Keratinocyte (primary cell): ENCODE results near the gene RETREG2. TPM values are rescaled to one million over a fixed set of nuclear protein-coding genes. Genes with fewer than 3 reads are reported as not detected.

Source experiments
- DNase-seq: peaks from one replicate; pipeline ENCODE4 v3.0.0-alpha.2; 2011; ENCODE audit warnings: low read depth, missing footprints, low spot score
- FAIRE-seq: peaks from 2 replicates; lab custom pipeline; 2011; peaks lifted over from hg19 to GRCh38; lab: Jason Lieb, UNC
- H2AFZ ChIP-seq: 2 replicates; pipeline ENCODE4 v1.6.0; 2012; ENCODE audit warnings: low read length, control low read depth, inconsistent platforms; ENCODE audit not compliant: control insufficient read depth
- H3K27ac ChIP-seq: 2 replicates; pipeline ENCODE4 v1.5.1; 2011; ENCODE audit warnings: low read length; ENCODE audit not compliant: control insufficient read depth, insufficient read depth
- H3K27me3 ChIP-seq: 3 replicates; pipeline ENCODE4 v1.6.0; 2011; ENCODE audit warnings: low read length; ENCODE audit not compliant: control insufficient read depth, insufficient read depth; ENCODE audit errors: extremely low read depth
- H3K36me3 ChIP-seq, 2 experiments: 2 replicates in 1 of 2; 3 replicates in 1 of 2; pipeline ENCODE4 v1.5.1; 2011; ENCODE audit warnings: low read length in 2 of 2, mild to moderate bottlenecking in 1 of 2; ENCODE audit not compliant: control insufficient read depth in 2 of 2, insufficient read depth in 2 of 2; ENCODE audit errors: extremely low read depth in 1 of 2
- H3K4me1 ChIP-seq: 3 replicates; pipeline ENCODE4 v1.5.1; 2011; ENCODE audit warnings: low read length; ENCODE audit not compliant: control insufficient read depth, insufficient read depth; ENCODE audit errors: extremely low read depth
- H3K4me2 ChIP-seq: 3 replicates; pipeline ENCODE4 v1.6.0; 2011; ENCODE audit warnings: low read depth, low read length; ENCODE audit not compliant: control insufficient read depth, insufficient read depth; ENCODE audit errors: extremely low read depth
- H3K4me3 ChIP-seq, 3 experiments: fragments of 200-600 bp in 1 of 3; sonication (generic) in 1 of 3; 2 replicates in 2 of 3; 3 replicates in 1 of 3; pipeline ENCODE4 v1.5.1; 2011 to 2016; ENCODE audit warnings: low read length in 3 of 3, mild to moderate bottlenecking in 3 of 3, control low read depth in 2 of 3, inconsistent platforms in 1 of 3, low read depth in 1 of 3, mixed read lengths in 1 of 3, mixed run types in 1 of 3, moderate library complexity in 1 of 3; ENCODE audit not compliant: control insufficient read depth in 2 of 3, insufficient read depth in 2 of 3; ENCODE audit errors: extremely low read depth in 1 of 3
- H3K79me2 ChIP-seq: 2 replicates; pipeline ENCODE4 v1.6.0; 2012; ENCODE audit warnings: low read length; ENCODE audit not compliant: control insufficient read depth, insufficient read depth
- H3K9ac ChIP-seq: 3 replicates; pipeline ENCODE4 v1.6.0; 2011; ENCODE audit warnings: low read length; ENCODE audit not compliant: control insufficient read depth, insufficient read depth; ENCODE audit errors: extremely low read depth
- H3K9me1 ChIP-seq: 3 replicates; pipeline ENCODE4 v1.6.0; 2011; ENCODE audit warnings: low read length; ENCODE audit not compliant: control insufficient read depth, insufficient read depth; ENCODE audit errors: extremely low read depth
- H3K9me3 ChIP-seq: 2 replicates; pipeline ENCODE4 v1.5.1; 2012; ENCODE audit warnings: low read depth, low read length; ENCODE audit not compliant: control insufficient read depth
- H4K20me1 ChIP-seq: 3 replicates; pipeline ENCODE4 v1.6.0; 2011; ENCODE audit warnings: low read length; ENCODE audit not compliant: control insufficient read depth, insufficient read depth; ENCODE audit errors: extremely low read depth
- CTCF ChIP-seq, 3 experiments: IDR thresholded peaks in 1 of 3; conservative IDR thresholded peaks in 1 of 3; optimal IDR thresholded peaks in 1 of 3; 2 replicates in 2 of 3; 3 replicates in 1 of 3; pipeline versions ENCODE3 to v1.5.1; 2011; ENCODE audit warnings: low read length in 3 of 3, mild to moderate bottlenecking in 3 of 3, moderate library complexity in 2 of 3, control low read depth in 1 of 3, inconsistent platforms in 1 of 3; ENCODE audit not compliant: insufficient read depth in 2 of 3; ENCODE audit errors: extremely low read depth in 1 of 3
- EZH2 ChIP-seq: IDR thresholded peaks from one replicate; pipeline ENCODE4 v1.6.1; 2012; ENCODE audit warnings: inconsistent platforms, mild to moderate bottlenecking, low read length, moderate library complexity
- dilution Hi-C: fragments of 300-500 bp; cut with MboI; formaldehyde crosslinking; loops from one replicate; pipeline ENCODE4 v1.7.0; 2020; ENCODE audit warnings: low sequenced_read_pairs; ENCODE audit not compliant: extremely low pct_ligation_motif_present
- polyA plus RNA-seq, 5 experiments: library from polyadenylated mRNA; depleted of rRNA in 3 of 5; stranded (reverse) in 3 of 5; stranded (forward) in 1 of 5; unstranded in 1 of 5; fragments of >200 nt; gene quantifications; 1 replicate in 1 of 5; 2 replicates in 3 of 5; 3 replicates in 1 of 5; pipeline versions ENCODE4 v1.2.1 to v1.2.3, GENCODE V29; 2011 to 2012; ENCODE audit warnings: missing spikeins in 2 of 5, low read depth in 1 of 5, low replicate concordance in 1 of 5

Gene RETREG2
- polyA plus RNA-seq, 1 donor (not counting 4 experiments of a cell fraction or from before 2014, with no cell fraction given): 45.8 TPM

GRCh38 chr2:219223831-219224610 lies 45.9 kb downstream of the RETREG2 start:
- peaks cover 24% of the 10 kb centered on the region for H3K79me2 ChIP-seq
- peaks cover 3% of the 10 kb centered on the region for H3K9me1 ChIP-seq
- DNase-seq (no peak), FAIRE-seq (no peak)
- no peak overlapping the region for H2AFZ ChIP-seq
- H3K4me1 ChIP-seq: peaks cover 16% of the 10 kb centered on the region
- H3K4me2 ChIP-seq: no peak overlapping the region
- no peak overlapping the region for H3K4me3 ChIP-seq
- H4K20me1 ChIP-seq: no peaks in the 10 kb centered on the region
- no peak overlapping the region for H3K27ac ChIP-seq
- H3K9ac ChIP-seq: no peak overlapping the region
- dilution Hi-C loops: no loop called here
- no peaks in the 10 kb centered on the region for H3K27me3 ChIP-seq
- TF ChIP-seq CTCF (optimal IDR thresholded peaks at IDR 0.05 in 1 of 3, IDR thresholded peaks at IDR 0.05 in 1 of 3, conservative IDR thresholded peaks at IDR 0.05 in 1 of 3; ENCODE audit: extremely low read depth in 1 of 3, insufficient read depth in 2 of 3, low read length in 3 of 3): no peak
- TF ChIP-seq EZH2: no peak
- H3K9me3 ChIP-seq: no peaks in the 10 kb centered on the region
- H3K36me3 ChIP-seq: peaks cover 38 to 44% of the 10 kb centered on the region in 2 experiments

- FAIRE-seq (no peak), DNase-seq (no peak)
- peaks cover 15% of the 10 kb centered on the region for H3K4me1 ChIP-seq
- no peak overlapping the region for H2AFZ ChIP-seq
- no peaks in the 10 kb centered on the region for H3K27me3 ChIP-seq
- H3K79me2 ChIP-seq: peaks cover 25% of the 10 kb centered on the region
- H3K9ac ChIP-seq: no peak overlapping the region
- dilution Hi-C loops: no loop called here
- TF ChIP-seq EZH2 (no peak), CTCF (optimal IDR thresholded peaks at IDR 0.05 in 1 of 3, IDR thresholded peaks at IDR 0.05 in 1 of 3, conservative IDR thresholded peaks at IDR 0.05 in 1 of 3; ENCODE audit: extremely low read depth in 1 of 3, insufficient read depth in 2 of 3, low read length in 3 of 3) (no peak)
- no peak overlapping the region for H3K4me2 ChIP-seq
- no peaks in the 10 kb centered on the region for H3K9me3 ChIP-seq
- H3K27ac ChIP-seq: no peak overlapping the region
- H3K9me1 ChIP-seq: peaks cover 3% of the 10 kb centered on the region
- H4K20me1 ChIP-seq: no peaks in the 10 kb centered on the region
- no peak overlapping the region for H3K4me3 ChIP-seq
- peaks cover 31 to 41% of the 10 kb centered on the region in 2 experiments for H3K36me3 ChIP-seq
Measured at GRCh38 chr2:219225350-219225749, 47.3 kb downstream of the RETREG2 start.
